IMR-90 (cell line): ENCODE measurements around the gene MTUS2. TPM values are rescaled to one million over a fixed set of nuclear protein-coding genes. Genes with fewer than 3 reads are reported as not detected.

ENCODE experiments used
- ATAC-seq: fragments of 200-7000 bp; cut with Tn5 transposase; 2 replicates; pipeline ENCODE4 v1.9.1; 2020; ENCODE audit warnings: low read depth, mild to moderate bottlenecking, moderate library complexity
- BruUV-seq: library from RNA; stranded (reverse); fragments of 400-500 nt; replicated peaks from 2 replicates; lab custom pipeline; 2021; lab: Mats Ljungman, UMichigan
- CTCF ChIA-PET: fragments of 300-600 bp; formaldehyde crosslinking; extraction: SDS; loops from one replicate; lab custom pipeline; 2021; ENCODE audit warnings: antibody characterized with exemption; lab: Yijun Ruan, JAX
- POLR2A ChIA-PET: fragments of 300-600 bp; sonication (Branson Sonifier 250); formaldehyde crosslinking; loops from one replicate; lab custom pipeline; 2022; ENCODE audit warnings: antibody characterized with exemption; ENCODE audit not compliant: unreplicated experiment; lab: Charles Lee
- DNase-seq: peaks from one replicate; pipeline ENCODE4 v3.0.0; 2013
- H2AFZ ChIP-seq: replicated peaks from 2 replicates; pipeline ENCODE3; 2013; ENCODE audit warnings: low read length, mild to moderate bottlenecking; ENCODE audit not compliant: poor library complexity
- H2AK5ac ChIP-seq: 2 replicates; pipeline ENCODE4 v1.6.1; 2013; ENCODE audit warnings: low read depth, low read length, inconsistent platforms
- H2AK9ac ChIP-seq: replicated peaks from 2 replicates; pipeline ENCODE3; 2013; ENCODE audit warnings: mild to moderate bottlenecking, low read depth, low read length, moderate library complexity; ENCODE audit not compliant: poor library complexity
- H2BK120ac ChIP-seq: 2 replicates; pipeline ENCODE4 v1.6.1; 2013; ENCODE audit warnings: low read depth, low read length, inconsistent platforms
- H2BK15ac ChIP-seq: 3 replicates; pipeline ENCODE4 v1.6.1; 2013; ENCODE audit warnings: low read depth, low read length, inconsistent platforms
- H2BK20ac ChIP-seq: 2 replicates; pipeline ENCODE4 v1.6.1; 2013; ENCODE audit warnings: low read depth, mild to moderate bottlenecking, inconsistent platforms, low read length, moderate library complexity
- H2BK5ac ChIP-seq: 2 replicates; pipeline ENCODE4 v1.6.1; 2013; ENCODE audit warnings: mild to moderate bottlenecking, low read depth, low read length, inconsistent platforms; ENCODE audit not compliant: poor library complexity, severe bottlenecking
- H3K14ac ChIP-seq: replicated peaks from 2 replicates; pipeline ENCODE4 v1.6.1; 2013; ENCODE audit warnings: low read depth, low read length, inconsistent platforms
- H3K18ac ChIP-seq: 2 replicates; pipeline ENCODE4 v1.6.1; 2013; ENCODE audit warnings: low read depth, low read length, control low read depth
- H3K23ac ChIP-seq: 2 replicates; pipeline ENCODE4 v1.6.1; 2013; ENCODE audit warnings: low read depth, low read length, inconsistent platforms
- H3K27ac ChIP-seq: 2 replicates; pipeline ENCODE4 v1.5.1; 2013; ENCODE audit warnings: mild to moderate bottlenecking, control low read depth, low read length; ENCODE audit not compliant: insufficient read depth
- H3K27me3 ChIP-seq: 2 replicates; pipeline ENCODE4 v1.6.1; 2013; ENCODE audit warnings: low read length; ENCODE audit not compliant: control insufficient read depth, insufficient read depth
- H3K36me3 ChIP-seq: 2 replicates; pipeline ENCODE4 v1.6.1; 2013; ENCODE audit warnings: low read length, mixed read lengths; ENCODE audit not compliant: control insufficient read depth, insufficient read depth
- H3K4ac ChIP-seq: 2 replicates; pipeline ENCODE4 v1.6.1; 2013; ENCODE audit warnings: low read depth, low read length, inconsistent platforms
- H3K4me1 ChIP-seq: 2 replicates; pipeline ENCODE4 v1.6.1; 2013; ENCODE audit warnings: low read length, mixed read lengths; ENCODE audit not compliant: control insufficient read depth, insufficient read depth
- H3K4me2 ChIP-seq: 2 replicates; pipeline ENCODE4 v1.6.1; 2013; ENCODE audit warnings: low read depth, mild to moderate bottlenecking, control low read depth, low read length, moderate library complexity
- H3K4me3 ChIP-seq: 2 replicates; pipeline ENCODE4 v1.5.1; 2013; ENCODE audit warnings: low read depth, mild to moderate bottlenecking, control low read depth, low read length, moderate library complexity; ENCODE audit not compliant: insufficient read depth
- H3K56ac ChIP-seq: 2 replicates; pipeline ENCODE4 v1.6.1; 2013; ENCODE audit warnings: low read length, inconsistent platforms; ENCODE audit not compliant: insufficient read depth; ENCODE audit errors: extremely low read depth
- H3K79me1 ChIP-seq, 2 experiments: 2 replicates each; pipeline ENCODE4 v1.6.1; 2013; ENCODE audit warnings: low read length in 2 of 2, inconsistent platforms in 1 of 2, low read depth in 1 of 2
- H3K9ac ChIP-seq: 2 replicates; pipeline ENCODE4 v1.6.1; 2013; ENCODE audit warnings: low read depth, low read length, control low read depth
- H3K9me1 ChIP-seq: 2 replicates; pipeline ENCODE4 v1.6.1; 2013; ENCODE audit warnings: low read length, inconsistent platforms; ENCODE audit not compliant: insufficient read depth
- H3K9me3 ChIP-seq: 2 replicates; pipeline ENCODE4 v1.6.1; 2013; ENCODE audit warnings: low read length; ENCODE audit not compliant: control insufficient read depth, insufficient read depth
- H4K20me1 ChIP-seq: 2 replicates; pipeline ENCODE4 v1.6.1; 2013; ENCODE audit warnings: low read length, inconsistent platforms; ENCODE audit not compliant: insufficient read depth
- H4K5ac ChIP-seq: 2 replicates; pipeline ENCODE4 v1.6.1; 2013; ENCODE audit warnings: mild to moderate bottlenecking, low read depth, low read length, control low read depth
- H4K8ac ChIP-seq, 2 experiments: 2 replicates each; pipeline ENCODE4 v1.6.1; 2013; ENCODE audit warnings: low read depth in 2 of 2, low read length in 2 of 2, control low read depth in 1 of 2, inconsistent platforms in 1 of 2
- H4K91ac ChIP-seq: 2 replicates; pipeline ENCODE4 v1.6.1; 2013; ENCODE audit warnings: low read depth, low read length, inconsistent platforms; ENCODE audit not compliant: insufficient read depth
- BHLHE40 ChIP-seq: fragments of 150-350 bp; IDR thresholded peaks from 2 replicates; pipeline ENCODE4 v1.6.1; 2016; ENCODE audit warnings: mild to moderate bottlenecking, low read depth, low read length
- CEBPB ChIP-seq: IDR thresholded peaks from 2 replicates; pipeline ENCODE4 v1.6.1; 2012; ENCODE audit warnings: low read depth, low read length, improper control_type of control experiment
- CHD1 ChIP-seq: IDR thresholded peaks from 2 replicates; pipeline ENCODE4 v1.6.1; 2012; ENCODE audit warnings: low read depth, low read length, improper control_type of control experiment
- FOS ChIP-seq: fragments of 150-350 bp; IDR thresholded peaks from 2 replicates; pipeline ENCODE4 v1.6.1; 2016; ENCODE audit warnings: low read depth, low read length
- MAFK ChIP-seq: IDR thresholded peaks from 2 replicates; pipeline ENCODE4 v1.6.1; 2012; ENCODE audit warnings: low read depth, low read length, improper control_type of control experiment
- MAZ ChIP-seq: IDR thresholded peaks from 2 replicates; pipeline ENCODE4 v1.6.1; 2012; ENCODE audit warnings: low read depth, mild to moderate bottlenecking, low read length, improper control_type of control experiment, moderate library complexity, borderline replicate concordance
- MXI1 ChIP-seq: IDR thresholded peaks from 2 replicates; pipeline ENCODE4 v1.6.1; 2012; ENCODE audit warnings: low read depth, mild to moderate bottlenecking, low read length, moderate library complexity, borderline replicate concordance
- NFE2L2 ChIP-seq: fragments of 150-350 bp; IDR thresholded peaks from 2 replicates; pipeline ENCODE4 v1.6.1; 2016; ENCODE audit warnings: low read depth, mild to moderate bottlenecking, low read length
- POLR2A ChIP-seq: IDR thresholded peaks from 2 replicates; pipeline ENCODE4 v1.6.1; 2012; ENCODE audit warnings: mild to moderate bottlenecking, low read depth, low read length
- RAD21 ChIP-seq: IDR thresholded peaks from 2 replicates; pipeline ENCODE4 v1.6.1; 2012; ENCODE audit warnings: low read length, improper control_type of control experiment
- RCOR1 ChIP-seq: IDR thresholded peaks from 2 replicates; pipeline ENCODE4 v1.6.1; 2012; ENCODE audit warnings: mild to moderate bottlenecking, low read length, improper control_type of control experiment; ENCODE audit not compliant: insufficient replicate concordance
- RFX5 ChIP-seq: IDR thresholded peaks from 2 replicates; pipeline ENCODE4 v1.8.0; 2012; ENCODE audit warnings: low read depth, mild to moderate bottlenecking, low read length, moderate library complexity
- SMC3 ChIP-seq: fragments of 150-350 bp; IDR thresholded peaks from 2 replicates; pipeline ENCODE4 v1.6.1; 2016; ENCODE audit warnings: low read depth, mild to moderate bottlenecking, antibody characterized with exemption, low read length, moderate library complexity
- USF2 ChIP-seq: fragments of 150-350 bp; IDR thresholded peaks from 2 replicates; pipeline ENCODE4 v1.6.1; 2017; ENCODE audit warnings: mild to moderate bottlenecking, antibody characterized with exemption, low read length, low read depth
- WGBS, 2 experiments: methylation state at CpG; one replicate each; pipeline versions ENCODE4 v1.1.5 to v1.1.7; 2013; ENCODE audit warnings: missing lambda C conversion rate in 2 of 2; ENCODE audit not compliant: insufficient read length in 1 of 2; ENCODE audit errors: extremely low coverage in 2 of 2; 5-methylcytosine and 5-hydroxymethylcytosine counted together
- dilution Hi-C: fragments of 300-500 bp; cut with HindIII; formaldehyde crosslinking; loops from one replicate; pipeline ENCODE4 v1.14.3; 2018; ENCODE audit warnings: low sequenced_read_pairs; ENCODE audit not compliant: unreplicated experiment
- in situ Hi-C: fragments of 300-500 bp; cut with MboI; formaldehyde crosslinking; loops from 3 replicates; pipeline ENCODE4 v1.14.3; 2019; ENCODE audit warnings: low sequenced_read_pairs, inconsistent platforms, mixed read lengths
- intact Hi-C: fragments of 100-400 bp; cut with micrococcal nuclease; formaldehyde crosslinking; loops from 2 replicates; pipeline ENCODE4 v1.10.0; 2022
- polyA plus RNA-seq, 3 experiments: library from polyadenylated mRNA; depleted of rRNA; stranded (reverse); fragments of >200 nt; gene quantifications; 2 replicates each; pipeline ENCODE4 v1.2.3, GENCODE V29; 2012; ENCODE audit warnings: low replicate concordance in 1 of 3
- total RNA-seq: library from RNA; depleted of rRNA; stranded (reverse); fragments of >200 nt; gene quantifications from 2 replicates; pipeline ENCODE4 v1.2.3, GENCODE V29; 2012
- TF ChIP-seq, protein P1 (sequence below): fragments of 150-350 bp; IDR thresholded peaks from 2 replicates; pipeline ENCODE4 v1.6.1; 2016; ENCODE audit warnings: low read depth, mild to moderate bottlenecking, low read length, moderate library complexity, borderline replicate concordance

MTUS2 gene
- total and polyA plus RNA-seq, 2 of the 4 experiments (the other 2 are of a cell fraction) = under 0.01 to 0.02 TPM

DNA sequence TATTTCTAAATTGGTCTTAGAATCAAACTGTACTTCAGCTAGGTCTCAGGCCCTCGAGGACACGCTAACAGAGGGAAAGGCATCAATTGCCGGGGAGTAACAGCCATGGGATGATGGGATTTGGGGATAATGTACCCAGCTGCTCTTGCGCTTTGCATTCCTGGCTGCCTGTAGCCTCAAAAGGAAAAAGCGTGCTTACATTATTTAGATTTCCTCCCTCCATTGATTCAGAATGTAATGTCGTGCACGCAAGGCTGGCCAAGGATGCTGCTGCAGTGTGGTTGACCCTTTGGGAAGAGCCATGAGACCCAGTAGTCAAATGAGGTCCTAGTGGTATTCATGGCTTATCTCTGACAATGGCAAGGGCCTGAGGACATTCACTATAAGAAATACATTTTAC, 680.2 kb downstream of the MTUS2 start:
- Histone ChIP-seq H3K18ac (no peak overlapping the region), H2BK20ac (no peak overlapping the region), H3K27ac (no peak overlapping the region), H4K8ac (no peak overlapping the region), H3K4me3 (no peak overlapping the region), H3K79me1 (no peaks in the 10 kb centered on the region), H2BK120ac (no peak overlapping the region), H4K91ac (no peak overlapping the region), H2AK9ac (no peak overlapping the region), H3K9ac (no peak overlapping the region), H3K23ac (no peak overlapping the region), H3K4ac (no peak overlapping the region), H3K36me3 (no peaks in the 10 kb centered on the region), H3K4me1 (peaks cover 9% of the 10 kb centered on the region; the same call in 1 of the 2 replicates), H2BK5ac (no peak overlapping the region), H3K56ac (no peak overlapping the region), H3K4me2 (no peak overlapping the region), H4K20me1 (no peaks in the 10 kb centered on the region), H3K9me3 (no peaks in the 10 kb centered on the region), H2BK15ac (no peak overlapping the region), H3K27me3 (peaks cover 33% of the 10 kb centered on the region), H3K14ac (no peak overlapping the region), H2AFZ (no peak overlapping the region), H3K9me1 (no peaks in the 10 kb centered on the region), H4K5ac (no peak overlapping the region), H2AK5ac (no peak overlapping the region)
- intact Hi-C loops (no loop called here), in situ Hi-C loops (no loop called here), dilution Hi-C loops (no loop called here)
- TF ChIP-seq RFX5 = no peak
- no peak for TF ChIP-seq BHLHE40
- TF ChIP-seq FOS = no peak
- TF ChIP-seq MAZ = no peak
- TF ChIP-seq RCOR1 = no peak
- TF ChIP-seq USF2 = no peak
- TF ChIP-seq RAD21 = no peak
- TF ChIP-seq MAFK = no peak
- TF ChIP-seq, protein P1, sequence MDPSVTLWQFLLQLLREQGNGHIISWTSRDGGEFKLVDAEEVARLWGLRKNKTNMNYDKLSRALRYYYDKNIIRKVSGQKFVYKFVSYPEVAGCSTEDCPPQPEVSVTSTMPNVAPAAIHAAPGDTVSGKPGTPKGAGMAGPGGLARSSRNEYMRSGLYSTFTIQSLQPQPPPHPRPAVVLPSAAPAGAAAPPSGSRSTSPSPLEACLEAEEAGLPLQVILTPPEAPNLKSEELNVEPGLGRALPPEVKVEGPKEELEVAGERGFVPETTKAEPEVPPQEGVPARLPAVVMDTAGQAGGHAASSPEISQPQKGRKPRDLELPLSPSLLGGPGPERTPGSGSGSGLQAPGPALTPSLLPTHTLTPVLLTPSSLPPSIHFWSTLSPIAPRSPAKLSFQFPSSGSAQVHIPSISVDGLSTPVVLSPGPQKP = no peak
- no peak for TF ChIP-seq CHD1
- TF ChIP-seq SMC3 = no peak
- no peak for TF ChIP-seq NFE2L2
- no peak for TF ChIP-seq CEBPB
- no peak for TF ChIP-seq MXI1
- no peak for TF ChIP-seq POLR2A
- no peak for DNase-seq
- no TSS peak for BruUV-seq
- ATAC-seq = no peak
- CTCF ChIA-PET = interaction anchor here (0.7 kb wide), 1 partner anchor 86 kb away, joined by 3 read pairs; no protein-coding TSS in a partner anchor
- no CpG with 5 or more reads among the region's 7 CpGs for WGBS, 2 experiments
- POLR2A ChIA-PET = interaction anchor here (0.5 kb wide), 1 partner anchor 350 kb away, joined by 7 read pairs; the partner anchor contains the start of gene UBL3
